Thyroid gland (tissue), 4 donors: ENCODE results near the gene HDAC7.

Source experiments
- CTCF ChIP-seq, 6 experiments: fragments of 200-600 bp in 3 of 6; fragments of 450-650 bp in 3 of 6; sonication (generic) in 3 of 6; IDR thresholded peaks; one replicate each; pipeline ENCODE4 v1.5.1; 2016 to 2019; ENCODE audit warnings: antibody characterized with exemption in 6 of 6, mild to moderate bottlenecking in 2 of 6, inconsistent platforms in 1 of 6, moderate library complexity in 1 of 6
- POLR2A ChIP-seq, 2 donors: fragments of 450-650 bp; IDR thresholded peaks; one replicate each; pipeline ENCODE4 v1.6.1; 2017; ENCODE audit warnings: antibody characterized with exemption in 2 of 2, mild to moderate bottlenecking in 2 of 2, moderate library complexity in 1 of 2

GRCh38 chr12:47747596-47748506 is 71.9 kb downstream of the HDAC7 start:
- TF ChIP-seq POLR2A (IDR thresholded peaks at IDR 0.05) (no peak), CTCF (IDR thresholded peaks at IDR 0.05) (no peak)
